HEK293 (cell line): Measurements from ENCODE around the gene PAQR8.

ENCODE experiments used
- CTCF ChIA-PET: fragments of 350-600 bp; formaldehyde crosslinking; extraction: SDS; loops from one replicate; lab custom pipeline; 2021; ENCODE audit warnings: antibody characterized with exemption; lab: Yijun Ruan, JAX
- POLR2A ChIA-PET: fragments of 300-600 bp; formaldehyde crosslinking; extraction: SDS; loops from one replicate; lab custom pipeline; 2020; ENCODE audit warnings: antibody characterized with exemption, inconsistent platforms; lab: Yijun Ruan, JAX
- H3K27ac ChIP-seq: fragments of 200-500 bp; sonication (Bioruptor generic); 2 replicates; pipeline ENCODE4 v1.5.1; 2014; ENCODE audit warnings: low read depth, low read length, control low read depth, inconsistent platforms; ENCODE audit errors: extremely low read depth
- H3K36me3 ChIP-seq, 2 experiments: fragments of 200-500 bp in 1 of 2; sonication (Bioruptor generic) in 1 of 2; 1 replicate in 1 of 2; 2 replicates in 1 of 2; pipeline ENCODE4 v1.5.1; 2014 to 2017; ENCODE audit warnings: inconsistent platforms in 2 of 2, low read length in 2 of 2; ENCODE audit not compliant: control insufficient read depth in 2 of 2, insufficient read depth in 1 of 2
- H3K4me1 ChIP-seq: fragments of 200-500 bp; sonication (Bioruptor generic); 2 replicates; pipeline ENCODE4 v1.5.1; 2014; ENCODE audit warnings: mild to moderate bottlenecking, low read length, inconsistent platforms; ENCODE audit not compliant: control insufficient read depth, insufficient read depth
- H3K4me3 ChIP-seq: 2 replicates; pipeline ENCODE4 v1.5.1; 2011; ENCODE audit warnings: low read depth, mild to moderate bottlenecking, control low read depth, low read length, moderate library complexity
- H3K9me3 ChIP-seq: fragments of 200-500 bp; sonication (Bioruptor generic); 2 replicates; pipeline ENCODE4 v1.5.1; 2014; ENCODE audit warnings: low read depth, low read length, inconsistent platforms; ENCODE audit not compliant: control insufficient read depth, insufficient read depth
- HOXD13 ChIP-seq: sonication (generic); formaldehyde crosslinking; IDR thresholded peaks from 2 replicates; pipeline ENCODE4 v1.8.0; 2022; ENCODE audit warnings: missing genetic modification reagents, borderline replicate concordance
- IKZF3 ChIP-seq: fragments of 450-650 bp; IDR thresholded peaks from 2 replicates; pipeline ENCODE4 v1.5.0; 2018; ENCODE audit warnings: missing biosample characterization, mild to moderate bottlenecking, missing genetic modification characterization, moderate library complexity
- PRDM1 ChIP-seq: fragments of 450-650 bp; formaldehyde crosslinking; IDR thresholded peaks from 2 replicates; pipeline ENCODE4; 2016; ENCODE audit warnings: missing biosample characterization, missing genetic modification characterization
- RBAK ChIP-seq: fragments of 450-650 bp; formaldehyde crosslinking; IDR thresholded peaks from 2 replicates; pipeline ENCODE4 v1.5.1; 2016; ENCODE audit warnings: missing biosample characterization, missing genetic modification characterization
- SCRT2 ChIP-seq: fragments of 450-650 bp; formaldehyde crosslinking; IDR thresholded peaks from 2 replicates; pipeline ENCODE4 v1.5.1; 2016; ENCODE audit warnings: missing biosample characterization, missing genetic modification characterization
- ZBTB21 ChIP-seq: fragments of 450-650 bp; formaldehyde crosslinking; IDR thresholded peaks from 2 replicates; pipeline ENCODE4 v1.5.1; 2017; ENCODE audit warnings: missing biosample characterization, missing genetic modification characterization
- ZFHX2 ChIP-seq: fragments of 450-650 bp; formaldehyde crosslinking; conservative IDR thresholded peaks from 2 replicates; pipeline ENCODE4 v1.5.1; 2016; ENCODE audit warnings: missing biosample characterization, missing genetic modification characterization
- ZNF121 ChIP-seq: fragments of 450-650 bp; formaldehyde crosslinking; IDR thresholded peaks from 2 replicates; pipeline ENCODE4 v1.5.1; 2016; ENCODE audit warnings: missing biosample characterization, missing genetic modification characterization
- ZNF174 ChIP-seq: fragments of 450-650 bp; formaldehyde crosslinking; IDR thresholded peaks from 2 replicates; pipeline ENCODE4 v1.5.0; 2017; ENCODE audit warnings: missing biosample characterization, mild to moderate bottlenecking, missing genetic modification characterization
- ZNF175 ChIP-seq: fragments of 450-650 bp; formaldehyde crosslinking; IDR thresholded peaks from 2 replicates; pipeline ENCODE4 v1.5.1; 2016; ENCODE audit warnings: missing biosample characterization, missing genetic modification characterization
- ZNF24 ChIP-seq: fragments of 450-650 bp; formaldehyde crosslinking; IDR thresholded peaks from 2 replicates; pipeline ENCODE4 v1.5.1; 2016; ENCODE audit warnings: missing biosample characterization, missing genetic modification characterization
- ZNF354C ChIP-seq: fragments of 450-650 bp; formaldehyde crosslinking; IDR thresholded peaks from 2 replicates; pipeline ENCODE4 v1.5.1; 2016; ENCODE audit warnings: missing biosample characterization, missing genetic modification characterization, low read depth, borderline replicate concordance
- ZNF37A ChIP-seq: fragments of 450-650 bp; IDR thresholded peaks from 2 replicates; pipeline ENCODE4 v1.5.1; 2018; ENCODE audit warnings: missing biosample characterization, missing genetic modification characterization
- ZNF416 ChIP-seq: fragments of 450-650 bp; formaldehyde crosslinking; IDR thresholded peaks from 2 replicates; pipeline ENCODE4 v1.5.1; 2016; ENCODE audit warnings: missing biosample characterization, missing genetic modification characterization
- ZNF654 ChIP-seq: fragments of 450-650 bp; formaldehyde crosslinking; IDR thresholded peaks from 2 replicates; pipeline ENCODE4 v1.5.1; 2016; ENCODE audit warnings: low read depth, missing biosample characterization, missing genetic modification characterization
- TF ChIP-seq, protein P1 (sequence below): fragments of 450-650 bp; formaldehyde crosslinking; IDR thresholded peaks from 2 replicates; pipeline ENCODE4 v1.5.1; 2016; ENCODE audit warnings: missing biosample characterization, missing genetic modification characterization, borderline replicate concordance
- TF ChIP-seq, protein P2 (sequence below): fragments of 450-650 bp; formaldehyde crosslinking; IDR thresholded peaks from 2 replicates; pipeline ENCODE4 v1.5.1; 2016; ENCODE audit warnings: missing biosample characterization, missing genetic modification characterization
- TF ChIP-seq, protein P3 (sequence below): fragments of 450-650 bp; formaldehyde crosslinking; IDR thresholded peaks from 2 replicates; pipeline ENCODE4 v1.5.1; 2016; ENCODE audit warnings: missing biosample characterization, missing genetic modification characterization
- TF ChIP-seq, protein P4 (sequence below): fragments of 450-650 bp; formaldehyde crosslinking; IDR thresholded peaks from 2 replicates; pipeline ENCODE4 v1.5.1; 2017; ENCODE audit warnings: missing biosample characterization, missing genetic modification characterization
- TF ChIP-seq, protein P5 (sequence below): fragments of 450-650 bp; formaldehyde crosslinking; IDR thresholded peaks from 2 replicates; pipeline ENCODE4 v1.5.1; 2016; ENCODE audit warnings: missing biosample characterization, missing genetic modification characterization

The PAQR8 gene

DNA sequence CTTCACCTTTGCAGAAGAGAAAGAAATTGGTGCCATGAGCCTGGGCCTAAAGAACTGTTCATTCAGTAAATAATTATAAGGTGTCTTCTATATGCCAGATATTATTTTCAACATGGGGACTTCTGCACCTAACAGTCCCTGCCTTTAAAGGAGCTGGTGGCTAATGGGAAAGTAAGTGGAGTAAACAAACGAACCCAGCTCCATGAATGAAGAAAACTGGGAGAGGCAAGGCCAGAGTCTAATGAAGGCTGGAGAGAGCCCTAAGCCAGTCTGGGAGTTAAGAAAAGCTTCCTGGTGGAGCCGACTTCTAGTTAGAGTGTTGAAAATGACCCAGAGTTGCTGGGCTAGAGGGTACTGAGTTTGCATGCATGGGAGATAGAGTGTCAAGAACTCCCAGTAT lies 34.0 kb downstream of the PAQR8 start:
- CTCF ChIA-PET: interaction anchor here (9.4 kb wide), 1 partner anchor 110 kb away, joined by 202 read pairs; the partner anchor contains the start of gene MCM3
- H3K36me3 ChIP-seq: no peaks in the 10 kb centered on the region
- no peaks in the 10 kb centered on the region for H3K9me3 ChIP-seq
- no peak overlapping the region for H3K4me3 ChIP-seq
- TF ChIP-seq ZNF121 (tag by site-specific recombination) (no peak), ZBTB21 (tag by site-specific recombination) (no peak), ZFHX2 (tag by site-specific recombination) (no peak), ZNF354C (tag by site-specific recombination) (no peak), ZNF175 (tag by site-specific recombination) (no peak), ZNF174 (tag by site-specific recombination) (no peak), HOXD13 (no peak), RBAK (no peak)
- TF ChIP-seq, protein P1, sequence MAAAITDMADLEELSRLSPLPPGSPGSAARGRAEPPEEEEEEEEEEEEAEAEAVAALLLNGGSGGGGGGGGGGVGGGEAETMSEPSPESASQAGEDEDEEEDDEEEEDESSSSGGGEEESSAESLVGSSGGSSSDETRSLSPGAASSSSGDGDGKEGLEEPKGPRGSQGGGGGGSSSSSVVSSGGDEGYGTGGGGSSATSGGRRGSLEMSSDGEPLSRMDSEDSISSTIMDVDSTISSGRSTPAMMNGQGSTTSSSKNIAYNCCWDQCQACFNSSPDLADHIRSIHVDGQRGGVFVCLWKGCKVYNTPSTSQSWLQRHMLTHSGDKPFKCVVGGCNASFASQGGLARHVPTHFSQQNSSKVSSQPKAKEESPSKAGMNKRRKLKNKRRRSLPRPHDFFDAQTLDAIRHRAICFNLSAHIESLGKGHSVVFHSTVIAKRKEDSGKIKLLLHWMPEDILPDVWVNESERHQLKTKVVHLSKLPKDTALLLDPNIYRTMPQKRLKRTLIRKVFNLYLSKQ (tag by site-specific recombination): no peak
- TF ChIP-seq, protein P2, sequence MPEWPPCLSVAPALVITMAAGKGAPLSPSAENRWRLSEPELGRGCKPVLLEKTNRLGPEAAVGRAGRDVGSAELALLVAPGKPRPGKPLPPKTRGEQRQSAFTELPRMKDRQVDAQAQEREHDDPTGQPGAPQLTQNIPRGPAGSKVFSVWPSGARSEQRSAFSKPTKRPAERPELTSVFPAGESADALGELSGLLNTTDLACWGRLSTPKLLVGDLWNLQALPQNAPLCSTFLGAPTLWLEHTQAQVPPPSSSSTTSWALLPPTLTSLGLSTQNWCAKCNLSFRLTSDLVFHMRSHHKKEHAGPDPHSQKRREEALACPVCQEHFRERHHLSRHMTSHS (tag by site-specific recombination): no peak
- TF ChIP-seq, protein P3, sequence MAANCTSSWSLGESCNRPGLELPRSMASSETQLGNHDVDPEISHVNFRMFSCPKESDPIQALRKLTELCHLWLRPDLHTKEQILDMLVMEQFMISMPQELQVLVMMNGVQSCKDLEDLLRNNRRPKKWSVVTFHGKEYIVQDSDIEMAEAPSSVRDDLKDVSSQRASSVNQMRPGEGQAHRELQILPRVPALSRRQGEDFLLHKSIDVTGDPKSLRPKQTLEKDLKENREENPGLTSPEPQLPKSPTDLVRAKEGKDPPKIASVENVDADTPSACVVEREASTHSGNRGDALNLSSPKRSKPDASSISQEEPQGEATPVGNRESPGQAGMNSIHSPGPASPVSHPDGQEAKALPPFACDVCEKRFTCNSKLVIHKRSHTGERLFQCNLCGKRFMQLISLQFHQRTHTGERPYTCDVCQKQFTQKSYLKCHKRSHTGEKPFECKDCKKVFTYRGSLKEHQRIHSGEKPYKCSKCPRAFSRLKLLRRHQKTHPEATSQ (tag by site-specific recombination): no peak
- TF ChIP-seq, protein P4, sequence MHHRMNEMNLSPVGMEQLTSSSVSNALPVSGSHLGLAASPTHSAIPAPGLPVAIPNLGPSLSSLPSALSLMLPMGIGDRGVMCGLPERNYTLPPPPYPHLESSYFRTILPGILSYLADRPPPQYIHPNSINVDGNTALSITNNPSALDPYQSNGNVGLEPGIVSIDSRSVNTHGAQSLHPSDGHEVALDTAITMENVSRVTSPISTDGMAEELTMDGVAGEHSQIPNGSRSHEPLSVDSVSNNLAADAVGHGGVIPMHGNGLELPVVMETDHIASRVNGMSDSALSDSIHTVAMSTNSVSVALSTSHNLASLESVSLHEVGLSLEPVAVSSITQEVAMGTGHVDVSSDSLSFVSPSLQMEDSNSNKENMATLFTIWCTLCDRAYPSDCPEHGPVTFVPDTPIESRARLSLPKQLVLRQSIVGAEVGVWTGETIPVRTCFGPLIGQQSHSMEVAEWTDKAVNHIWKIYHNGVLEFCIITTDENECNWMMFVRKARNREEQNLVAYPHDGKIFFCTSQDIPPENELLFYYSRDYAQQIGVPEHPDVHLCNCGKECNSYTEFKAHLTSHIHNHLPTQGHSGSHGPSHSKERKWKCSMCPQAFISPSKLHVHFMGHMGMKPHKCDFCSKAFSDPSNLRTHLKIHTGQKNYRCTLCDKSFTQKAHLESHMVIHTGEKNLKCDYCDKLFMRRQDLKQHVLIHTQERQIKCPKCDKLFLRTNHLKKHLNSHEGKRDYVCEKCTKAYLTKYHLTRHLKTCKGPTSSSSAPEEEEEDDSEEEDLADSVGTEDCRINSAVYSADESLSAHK (tag by site-specific recombination): no peak
- no peaks in the 10 kb centered on the region for H3K4me1 ChIP-seq
- POLR2A ChIA-PET: no interaction called here
- no peak overlapping the region for H3K27ac ChIP-seq

DNA sequence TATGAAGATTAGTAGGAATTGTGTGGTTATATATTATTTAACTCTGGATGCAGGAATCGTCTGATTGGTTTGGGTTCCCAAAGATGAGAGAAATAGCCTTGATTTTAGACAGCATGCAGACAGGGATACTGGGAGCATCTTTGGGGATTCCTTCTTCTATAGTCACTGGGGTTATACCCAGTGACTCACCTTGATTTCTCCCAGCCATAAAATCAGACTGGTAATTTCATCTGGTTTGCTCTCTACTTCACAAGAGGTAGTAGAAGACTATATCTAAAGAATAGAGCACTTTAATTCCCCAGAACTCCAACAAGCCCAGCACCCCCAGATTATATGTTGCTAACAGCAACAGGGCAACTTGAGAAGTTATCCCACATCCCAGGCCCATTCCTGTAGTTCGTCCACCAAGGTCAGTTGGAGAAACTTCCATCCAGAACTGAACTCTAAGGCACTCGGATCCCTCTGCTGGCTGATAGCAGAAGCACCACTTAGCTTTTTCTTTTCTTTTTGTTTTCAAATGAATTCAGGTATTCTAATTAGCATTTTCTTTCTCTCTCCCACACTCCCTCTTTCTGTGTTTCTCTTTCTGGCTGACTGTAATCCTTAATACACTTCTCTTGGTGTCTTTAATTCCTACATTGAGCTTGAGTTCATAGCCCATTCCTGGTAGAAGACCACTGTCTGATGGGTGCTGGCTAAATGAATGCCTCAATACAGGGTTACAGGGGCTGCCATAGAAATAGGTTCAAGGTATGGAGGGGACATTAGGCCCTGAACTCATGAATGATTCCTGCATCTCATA lies 37.8 kb downstream of the PAQR8 start:
- H3K27ac ChIP-seq: no peak overlapping the region
- POLR2A ChIA-PET: interaction anchor here (1.0 to 3.0 kb wide), 2 partner anchors 9 to 114 kb away, joined by 4 to 13 read pairs; partner anchors contain the start of gene MCM3
- no peaks in the 10 kb centered on the region for H3K9me3 ChIP-seq
- TF ChIP-seq PRDM1 (tag by site-specific recombination) (peak; percentile 68; the same call in 1 of the 2 replicates), ZNF654 (tag by site-specific recombination) (peak; percentile 92), IKZF3 (peak; percentile 82), ZNF24 (no peak), ZNF37A (0 out of 2 replicates have a peak, but pooled peaks have one; percentile 6), ZNF416 (tag by site-specific recombination) (no peak), SCRT2 (0 out of 2 replicates have a peak, but pooled peaks have one; percentile 13)
- TF ChIP-seq, protein P5, sequence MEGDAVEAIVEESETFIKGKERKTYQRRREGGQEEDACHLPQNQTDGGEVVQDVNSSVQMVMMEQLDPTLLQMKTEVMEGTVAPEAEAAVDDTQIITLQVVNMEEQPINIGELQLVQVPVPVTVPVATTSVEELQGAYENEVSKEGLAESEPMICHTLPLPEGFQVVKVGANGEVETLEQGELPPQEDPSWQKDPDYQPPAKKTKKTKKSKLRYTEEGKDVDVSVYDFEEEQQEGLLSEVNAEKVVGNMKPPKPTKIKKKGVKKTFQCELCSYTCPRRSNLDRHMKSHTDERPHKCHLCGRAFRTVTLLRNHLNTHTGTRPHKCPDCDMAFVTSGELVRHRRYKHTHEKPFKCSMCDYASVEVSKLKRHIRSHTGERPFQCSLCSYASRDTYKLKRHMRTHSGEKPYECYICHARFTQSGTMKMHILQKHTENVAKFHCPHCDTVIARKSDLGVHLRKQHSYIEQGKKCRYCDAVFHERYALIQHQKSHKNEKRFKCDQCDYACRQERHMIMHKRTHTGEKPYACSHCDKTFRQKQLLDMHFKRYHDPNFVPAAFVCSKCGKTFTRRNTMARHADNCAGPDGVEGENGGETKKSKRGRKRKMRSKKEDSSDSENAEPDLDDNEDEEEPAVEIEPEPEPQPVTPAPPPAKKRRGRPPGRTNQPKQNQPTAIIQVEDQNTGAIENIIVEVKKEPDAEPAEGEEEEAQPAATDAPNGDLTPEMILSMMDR (tag by site-specific recombination): peak; percentile 68
- TF ChIP-seq, all 188 proteins: peak for 6
- Histone ChIP-seq H3K4me3 (no peak overlapping the region), H3K36me3 (peaks cover 0 to 12% of the 10 kb centered on the region in 2 experiments; a peak in 1 of 3 replicates), H3K4me1 (no peaks in the 10 kb centered on the region)
- CTCF ChIA-PET: interaction anchor here (0.6 to 9.4 kb wide), 35 partner anchors 9 to 1028 kb away, joined by 3 to 202 read pairs (median 4); partner anchors contain the start of genes IL17F, MCM3 and PAQR8
